ENCODE results near the gene MOGAT1.

DNA sequence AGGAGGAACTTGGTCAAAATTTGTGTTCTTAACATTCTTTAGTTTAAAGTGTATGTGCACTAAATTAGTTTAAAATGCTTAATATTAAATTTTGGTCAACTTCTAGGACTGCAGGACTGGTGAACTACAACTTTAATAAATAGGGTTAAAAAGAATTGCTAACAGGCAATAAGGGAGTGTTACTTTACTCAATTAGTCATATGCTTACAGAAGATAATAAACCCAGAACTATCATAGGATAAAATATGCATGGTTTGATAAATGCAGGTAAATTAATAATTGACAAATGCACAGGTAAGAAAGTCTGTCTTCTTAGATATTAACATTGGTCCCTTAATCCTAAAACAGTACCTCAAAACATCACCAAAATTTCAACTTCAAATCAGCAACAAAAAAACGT is 36.2 kb upstream of the MOGAT1 start:
- TF ChIP-seq YBX1 (IDR thresholded peaks at IDR 0.05) (no peak), SMC3 (conservative IDR thresholded peaks at IDR 0.05; ENCODE audit: insufficient read depth, low read depth, low read length) (no peak), PTTG1 (tag; IDR thresholded peaks at IDR 0.05; ENCODE audit: low read depth) (no peak), TARDBP (IDR thresholded peaks at IDR 0.05) (no peak), TAF7 (tag; IDR thresholded peaks at IDR 0.05) (no peak), KLF1 (tag; IDR thresholded peaks at IDR 0.05) (no peak), POLR2AphosphoS5 (IDR thresholded peaks at IDR 0.05; ENCODE audit: control insufficient read depth, insufficient read depth, low read depth, low read length) (no peak)
- TF ChIP-seq, protein P1, sequence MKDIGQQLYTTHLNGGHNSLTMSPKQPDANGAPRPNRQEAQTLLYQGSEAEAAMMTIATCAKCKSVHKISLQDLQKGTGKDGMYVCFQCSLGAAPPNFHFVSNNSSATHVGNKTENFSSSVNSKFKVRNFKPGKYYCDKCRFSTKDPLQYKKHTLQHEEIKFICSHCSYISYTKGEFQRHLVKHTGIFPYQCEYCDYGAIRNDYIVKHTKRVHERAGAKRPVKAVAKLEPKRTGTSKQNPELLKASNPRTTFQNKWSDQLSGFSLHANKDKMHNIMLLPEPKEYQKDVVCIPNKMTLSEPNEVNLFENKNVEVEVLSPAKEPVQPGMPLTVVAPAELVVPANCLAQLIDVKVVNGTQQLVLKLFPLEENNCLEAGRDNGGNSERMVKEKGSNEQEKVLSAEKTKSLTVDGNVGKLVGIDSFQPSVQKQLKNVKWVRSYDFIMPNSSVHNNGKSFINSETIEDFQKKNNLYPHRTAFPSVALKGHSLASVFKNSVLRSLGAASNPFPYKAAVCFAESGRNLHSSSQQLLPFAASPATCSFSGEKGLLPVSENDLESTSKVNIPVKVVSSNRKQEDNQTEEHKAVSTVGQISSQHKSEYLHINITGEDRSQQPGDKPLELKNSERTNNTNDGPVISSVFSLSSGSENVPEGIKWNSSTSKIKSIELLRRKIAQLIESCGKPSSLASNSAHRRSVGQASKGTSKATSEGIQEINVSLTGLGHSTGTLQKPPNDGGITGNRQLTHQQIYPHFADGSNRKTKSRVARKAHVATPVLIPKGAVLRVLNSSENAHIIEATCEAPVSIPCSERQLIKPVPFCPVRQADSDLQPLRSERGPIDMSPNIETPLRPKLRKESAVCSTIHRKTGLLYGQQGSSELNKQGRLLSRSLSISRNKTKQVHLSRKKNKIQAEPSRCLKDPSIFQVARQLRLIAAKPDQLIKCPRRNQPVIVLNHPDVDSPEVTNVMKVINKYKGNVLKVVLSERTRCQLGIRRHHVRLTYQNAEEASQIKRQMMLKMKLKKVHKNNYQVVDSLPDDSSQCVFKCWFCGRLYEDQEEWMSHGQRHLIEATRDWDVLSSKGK (CRISPR knock-in tag; IDR thresholded peaks at IDR 0.05), result no peak
- TF ChIP-seq, protein P2, sequence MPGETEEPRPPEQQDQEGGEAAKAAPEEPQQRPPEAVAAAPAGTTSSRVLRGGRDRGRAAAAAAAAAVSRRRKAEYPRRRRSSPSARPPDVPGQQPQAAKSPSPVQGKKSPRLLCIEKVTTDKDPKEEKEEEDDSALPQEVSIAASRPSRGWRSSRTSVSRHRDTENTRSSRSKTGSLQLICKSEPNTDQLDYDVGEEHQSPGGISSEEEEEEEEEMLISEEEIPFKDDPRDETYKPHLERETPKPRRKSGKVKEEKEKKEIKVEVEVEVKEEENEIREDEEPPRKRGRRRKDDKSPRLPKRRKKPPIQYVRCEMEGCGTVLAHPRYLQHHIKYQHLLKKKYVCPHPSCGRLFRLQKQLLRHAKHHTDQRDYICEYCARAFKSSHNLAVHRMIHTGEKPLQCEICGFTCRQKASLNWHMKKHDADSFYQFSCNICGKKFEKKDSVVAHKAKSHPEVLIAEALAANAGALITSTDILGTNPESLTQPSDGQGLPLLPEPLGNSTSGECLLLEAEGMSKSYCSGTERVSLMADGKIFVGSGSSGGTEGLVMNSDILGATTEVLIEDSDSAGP (CRISPR knock-in tag; IDR thresholded peaks at IDR 0.05), result no peak
